T follicular helper cell (primary cell): ENCODE measurements around the gene SHH.
A peak's percentile ranks its signal among the peaks of the same experiment; 100 is the strongest.
"Not testable (repeated sequence)": the region's sequence is repeated elsewhere in the genome, so short reads cannot be mapped to it uniquely, and the experiment has no call there.

Experiments used
- DNase-seq: peaks from one replicate; pipeline ENCODE4 v3.0.0-alpha.2; 2020; ENCODE audit warnings: low read depth

The SHH gene

DNA sequence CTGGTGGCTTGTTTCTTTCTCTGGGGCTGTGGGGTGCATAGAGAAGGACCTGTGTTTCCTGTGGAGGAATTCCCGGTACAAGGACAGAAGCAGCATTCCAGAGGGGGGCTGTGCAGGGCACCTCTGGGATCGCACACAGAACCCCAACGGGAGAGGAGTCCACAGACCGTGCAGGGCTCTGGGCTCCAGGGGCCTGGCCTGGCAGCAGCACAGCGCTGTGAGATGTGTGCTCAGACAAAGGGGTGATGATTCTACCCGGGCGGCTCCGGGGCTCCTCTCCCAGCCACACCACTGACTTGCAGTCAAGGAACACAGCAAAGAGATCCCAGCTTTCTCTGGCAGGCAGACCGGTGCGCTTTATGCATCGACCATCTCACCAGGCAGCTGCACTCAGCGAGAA lies 6.9 kb upstream of the SHH start:
- DNase-seq: no peak

DNA sequence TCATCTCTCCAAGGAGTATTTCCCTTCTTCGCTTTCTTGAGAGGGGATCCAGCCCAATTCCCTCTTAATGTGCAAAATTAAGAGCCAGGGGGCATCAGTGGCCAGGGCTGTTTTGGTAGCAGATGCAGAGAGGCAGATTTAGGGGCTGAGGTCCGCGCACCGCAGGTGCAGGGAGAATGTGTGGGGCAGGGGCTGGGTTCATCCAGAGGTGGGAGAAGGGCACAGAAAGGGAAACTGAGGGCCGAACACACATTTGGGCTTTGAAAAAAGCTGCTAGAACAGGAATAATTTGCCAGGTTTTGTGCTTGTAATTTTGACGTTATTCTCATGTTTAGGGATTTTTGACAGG lies 6.5 kb upstream of the SHH start:
- no peak for DNase-seq

DNA sequence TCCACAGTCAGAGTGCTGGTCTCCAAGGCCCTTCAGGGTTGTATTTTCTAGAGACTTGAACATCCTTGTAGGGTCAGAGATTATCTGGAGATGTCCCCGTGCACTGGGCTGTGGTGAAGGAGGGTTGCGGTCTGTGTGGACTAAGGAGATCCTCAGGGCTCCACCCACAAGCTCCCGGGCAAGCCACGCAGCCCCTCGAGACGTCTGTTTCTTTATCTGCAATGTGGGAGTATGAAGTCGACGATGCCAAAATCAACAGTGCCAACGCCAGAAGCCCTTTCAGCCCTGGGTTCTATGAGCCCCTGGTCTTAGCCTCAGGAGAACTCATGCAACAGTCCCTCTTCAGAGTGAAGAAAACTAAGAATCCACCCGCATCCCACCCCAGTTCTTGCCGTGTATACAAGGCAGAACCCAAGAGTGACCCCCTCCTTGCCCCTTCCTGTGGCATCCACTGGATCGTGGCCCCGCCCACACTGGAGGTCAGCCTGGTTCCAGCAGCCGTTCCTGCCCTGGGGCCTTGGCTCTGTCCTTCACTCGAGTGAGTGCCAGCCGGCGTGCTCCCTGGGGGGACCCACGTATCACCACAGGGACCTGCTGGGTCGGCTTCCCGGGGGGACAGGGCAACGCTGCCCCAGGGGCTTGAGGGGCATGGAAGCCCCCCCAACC lies 6.0 kb upstream of the SHH start:
- no peak for DNase-seq

DNA sequence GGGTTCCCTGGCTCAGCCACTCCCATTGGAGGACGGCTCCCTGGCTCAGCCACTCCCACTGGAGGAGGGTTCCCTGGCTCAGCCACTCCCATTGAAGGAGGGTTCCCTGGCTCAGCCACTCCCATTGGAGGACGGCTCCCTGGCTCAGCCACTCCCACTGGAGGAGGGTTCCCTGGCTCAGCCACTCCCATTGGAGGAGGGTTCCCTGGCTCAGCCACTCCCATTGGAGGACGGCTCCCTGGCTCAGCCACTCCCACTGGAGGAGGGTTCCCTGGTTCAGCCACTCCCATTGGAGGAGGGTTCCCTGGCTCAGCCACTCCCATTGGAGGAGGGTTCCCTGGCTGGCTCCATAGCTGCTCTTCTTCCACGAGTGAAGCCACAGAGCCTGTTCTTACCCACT lies 5.3 kb upstream of the SHH start:
- DNase-seq: not testable (repeated sequence)

DNA sequence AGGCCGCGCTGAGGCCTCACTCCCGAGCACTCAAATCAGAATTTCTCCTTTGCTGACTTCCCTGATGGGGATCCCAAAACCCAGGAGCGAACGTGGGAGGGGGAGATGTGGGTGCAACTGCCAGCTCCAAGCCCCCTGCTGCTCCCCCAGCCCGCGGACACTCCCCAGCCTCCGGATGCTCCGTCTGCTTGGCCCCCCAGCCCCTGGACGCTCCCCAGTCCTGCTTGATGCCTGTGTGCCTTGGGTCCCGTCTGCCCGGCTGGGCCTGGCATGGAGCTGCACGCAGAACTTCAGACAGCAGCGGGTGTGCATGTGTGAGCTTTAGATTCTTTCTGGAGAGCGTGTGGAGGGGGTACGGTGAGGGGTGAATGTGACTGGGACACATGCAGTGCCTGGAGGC lies 4.7 kb upstream of the SHH start:
- no peak for DNase-seq

DNA sequence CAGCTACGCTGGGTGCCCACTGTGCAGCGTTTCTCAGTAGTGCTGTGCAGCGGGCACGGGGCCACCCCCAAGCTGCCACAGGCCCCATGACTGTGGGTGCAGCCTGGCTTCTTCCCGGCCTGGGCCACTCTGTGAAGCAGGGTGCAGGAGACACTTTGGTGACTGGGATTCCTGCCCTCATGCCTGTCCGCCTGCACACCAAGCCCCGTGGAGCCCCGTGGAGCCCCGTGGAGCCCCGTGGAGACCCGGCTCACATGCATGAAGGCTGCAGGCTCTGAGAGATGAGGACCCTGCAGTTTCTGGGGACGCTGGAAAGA lies 3.9 kb upstream of the SHH start:
- no peak for DNase-seq

DNA sequence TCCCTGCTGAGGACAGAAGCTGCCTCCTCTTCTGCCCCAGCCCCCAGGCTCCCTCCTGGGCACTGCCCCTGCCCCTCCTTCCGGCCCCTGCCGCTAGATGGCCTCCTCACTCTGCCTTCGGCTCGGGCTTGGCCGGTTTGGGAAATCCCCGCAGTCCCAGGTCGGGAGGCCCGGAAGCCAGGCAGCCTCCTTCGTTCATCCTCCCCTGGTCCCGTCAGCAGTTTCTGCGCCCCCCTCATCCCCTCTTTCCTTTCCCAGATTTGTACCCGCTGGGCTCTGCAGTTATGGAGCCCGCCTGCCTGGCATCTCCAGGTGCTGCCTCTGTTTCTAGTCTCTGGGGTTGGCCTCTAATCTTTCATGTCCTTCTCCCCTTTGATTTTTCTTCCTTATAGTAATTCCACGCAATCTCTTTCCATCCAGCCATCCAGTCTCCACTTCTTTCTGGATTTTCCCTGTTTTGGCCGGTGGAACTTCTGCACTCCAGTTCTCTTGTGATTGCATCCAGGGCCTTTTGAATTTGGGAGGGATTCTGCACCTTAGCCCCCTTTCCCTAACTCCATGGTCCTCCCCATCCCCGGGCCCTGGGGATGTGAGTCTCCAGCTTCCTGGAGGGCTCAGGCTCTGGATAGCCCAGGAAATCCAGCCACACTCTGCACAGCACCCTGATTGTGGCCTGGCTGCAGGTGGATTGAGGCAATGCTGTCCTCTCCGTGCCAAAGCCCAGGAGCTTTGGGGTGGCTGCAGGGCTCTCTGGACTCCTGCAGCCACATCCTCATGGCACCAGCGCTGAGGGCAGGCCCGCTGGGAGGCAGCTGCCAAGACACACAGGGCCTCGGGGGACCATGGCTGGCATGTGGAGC lies 3.3 kb upstream of the SHH start:
- peak; percentile 15 for DNase-seq

DNA sequence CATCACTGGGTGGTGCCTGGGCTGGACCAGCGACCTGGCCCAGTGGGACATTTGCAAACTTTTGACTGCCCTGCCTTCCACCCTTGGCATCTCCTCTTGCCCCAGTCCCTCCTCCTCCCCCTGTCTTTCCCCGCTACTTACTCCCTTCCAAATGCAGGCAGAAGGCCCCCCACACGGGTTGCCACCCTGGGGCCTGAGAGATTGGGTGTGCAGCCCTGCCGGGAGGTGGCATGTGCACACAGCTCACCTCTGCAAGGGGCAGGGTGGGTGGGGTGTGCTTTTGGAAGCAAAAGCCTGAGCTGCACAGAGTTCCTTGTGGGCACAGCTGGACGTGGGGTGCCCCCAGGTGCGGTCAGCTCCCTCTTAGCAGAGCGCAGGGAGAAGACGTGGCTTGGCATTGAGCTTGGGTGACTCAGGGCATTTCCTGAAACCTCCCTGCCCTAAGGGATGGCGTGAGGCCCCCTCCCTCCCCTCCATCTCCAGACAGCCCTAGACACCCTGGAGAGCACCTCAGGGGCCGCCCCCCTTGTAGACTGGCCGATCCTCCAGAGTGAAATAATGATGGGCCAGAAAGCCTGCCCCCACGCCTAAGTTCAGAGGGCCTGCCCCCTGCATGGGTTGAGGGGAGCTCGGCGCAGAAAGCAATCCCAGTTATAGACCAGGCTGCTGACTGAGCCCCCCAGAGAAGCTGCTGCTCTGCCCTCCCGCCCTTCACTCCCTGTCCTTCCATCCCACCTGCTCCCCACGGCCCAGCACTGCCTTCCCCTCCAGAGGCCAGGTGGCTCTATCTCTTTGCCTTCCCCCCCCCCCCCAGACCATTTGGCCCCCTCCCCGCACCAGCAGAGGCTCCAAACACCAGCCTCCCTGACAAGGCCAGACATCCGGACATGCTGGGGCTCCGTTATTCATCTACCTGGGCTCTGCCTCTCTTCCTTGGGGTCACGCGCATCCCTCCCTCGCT lies 2.3 kb upstream of the SHH start:
- no peak for DNase-seq

DNA sequence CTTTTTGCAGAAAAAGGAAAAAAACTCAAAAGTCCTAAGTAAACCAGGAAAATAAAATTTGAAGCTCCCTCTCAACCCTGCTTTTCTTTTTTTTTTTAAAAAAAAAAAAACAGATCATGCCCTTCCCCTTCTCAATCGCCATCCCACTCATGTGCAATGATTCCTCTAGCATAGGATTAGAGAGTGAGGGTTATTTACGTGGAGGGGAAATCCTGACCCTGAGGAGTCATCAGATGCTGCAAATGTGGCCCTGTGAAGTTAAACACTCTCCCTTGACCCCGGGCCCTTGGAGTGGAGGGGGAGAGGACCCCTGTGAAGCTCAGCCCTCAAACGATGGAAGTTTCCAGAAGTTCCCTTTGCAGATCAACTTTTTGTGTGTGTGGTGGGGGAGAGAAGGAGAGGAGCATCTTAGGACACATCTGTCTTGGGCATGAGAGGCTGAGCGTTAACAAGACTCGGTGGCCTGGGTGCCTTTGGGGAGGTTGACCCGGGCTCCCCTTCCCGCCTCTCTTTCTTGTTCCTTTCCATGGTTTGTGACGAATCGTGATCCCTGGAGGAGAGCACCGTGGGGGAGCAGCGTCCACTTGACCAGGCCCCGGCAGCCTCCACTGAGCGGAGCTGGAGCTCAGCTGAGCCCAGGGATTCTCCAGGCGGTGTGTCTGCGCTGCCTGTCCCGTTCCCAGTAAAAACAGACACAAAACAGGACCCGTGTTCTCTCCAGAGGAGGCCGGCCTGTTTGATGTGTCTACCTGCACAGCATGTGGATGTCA lies 1.5 kb upstream of the SHH start:
- DNase-seq: no peak

DNA sequence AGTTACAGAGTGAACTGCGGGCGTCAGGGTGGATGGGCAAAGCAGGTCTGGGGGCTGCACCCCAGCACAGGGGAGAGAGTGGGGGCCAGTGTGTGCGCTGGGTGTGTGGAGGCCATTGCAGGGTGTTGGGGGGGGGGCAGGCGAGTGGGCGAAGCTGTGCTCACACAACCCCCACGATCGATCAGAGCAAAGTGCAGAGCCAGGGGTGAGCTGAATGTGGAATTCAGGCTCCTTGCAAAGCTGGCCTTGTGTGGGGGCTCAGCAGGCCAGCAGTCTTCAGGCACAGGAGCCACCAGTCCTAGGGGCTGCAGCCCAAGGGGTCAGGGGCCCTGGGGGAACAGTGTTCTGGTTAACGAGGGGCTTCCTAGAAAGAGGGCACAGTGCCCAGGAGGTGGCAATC lies 862 bp upstream of the SHH start:
- no peak for DNase-seq

DNA sequence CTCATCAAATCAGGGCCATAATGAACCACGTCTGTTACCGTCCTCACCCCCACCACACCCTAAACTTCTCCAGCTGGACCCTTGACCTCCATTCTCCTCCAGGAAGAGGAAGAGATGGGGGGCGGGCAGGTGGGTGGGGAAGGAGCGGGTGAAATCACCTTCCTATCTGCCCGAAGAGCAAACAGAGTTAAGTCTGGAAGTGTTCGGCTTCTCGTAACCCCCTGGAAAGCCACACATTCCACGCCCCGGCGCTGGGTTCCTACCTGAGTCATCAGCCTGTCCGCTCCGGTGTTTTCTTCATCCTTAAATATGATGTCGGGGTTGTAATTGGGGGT lies 736 bp downstream of the SHH start:
- no peak for DNase-seq

DNA sequence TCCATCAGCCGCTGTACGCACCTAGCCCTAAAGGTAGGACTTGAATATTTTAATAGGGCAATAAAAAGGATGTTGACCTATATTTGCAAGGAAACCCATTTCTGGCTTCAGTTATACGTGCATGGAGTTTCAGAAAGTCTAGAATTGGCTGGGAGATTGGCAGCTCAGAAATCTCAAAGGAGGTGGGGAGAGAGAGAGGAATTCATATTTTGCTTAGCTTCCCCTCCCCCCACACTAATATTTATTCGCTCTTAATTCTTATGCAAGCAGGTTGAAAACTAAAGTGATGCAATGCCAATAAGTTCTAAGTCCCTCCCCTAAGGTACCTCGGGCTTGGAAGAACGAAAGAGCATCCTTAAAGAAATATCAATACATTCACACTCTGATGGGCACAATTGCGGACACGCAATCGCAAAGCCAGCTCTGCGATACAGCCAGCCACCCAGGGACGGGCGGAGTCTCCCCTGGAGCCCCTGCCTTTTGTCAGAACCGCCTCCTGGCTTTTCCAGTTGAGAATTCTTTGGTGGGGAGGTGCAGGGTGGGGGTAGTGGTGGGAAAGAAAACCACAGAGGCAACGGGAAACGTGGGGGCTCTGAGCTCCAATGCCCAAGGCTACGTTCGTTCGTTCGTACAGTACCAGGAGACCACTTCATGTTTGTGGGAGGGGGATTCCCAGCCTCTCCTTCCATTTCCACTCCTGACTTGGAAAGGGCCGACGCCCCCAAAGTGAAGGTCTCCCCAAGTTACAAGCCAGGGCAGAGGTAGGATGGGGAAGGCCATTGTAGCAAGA lies 1.3 kb downstream of the SHH start:
- DNase-seq: no peak

DNA sequence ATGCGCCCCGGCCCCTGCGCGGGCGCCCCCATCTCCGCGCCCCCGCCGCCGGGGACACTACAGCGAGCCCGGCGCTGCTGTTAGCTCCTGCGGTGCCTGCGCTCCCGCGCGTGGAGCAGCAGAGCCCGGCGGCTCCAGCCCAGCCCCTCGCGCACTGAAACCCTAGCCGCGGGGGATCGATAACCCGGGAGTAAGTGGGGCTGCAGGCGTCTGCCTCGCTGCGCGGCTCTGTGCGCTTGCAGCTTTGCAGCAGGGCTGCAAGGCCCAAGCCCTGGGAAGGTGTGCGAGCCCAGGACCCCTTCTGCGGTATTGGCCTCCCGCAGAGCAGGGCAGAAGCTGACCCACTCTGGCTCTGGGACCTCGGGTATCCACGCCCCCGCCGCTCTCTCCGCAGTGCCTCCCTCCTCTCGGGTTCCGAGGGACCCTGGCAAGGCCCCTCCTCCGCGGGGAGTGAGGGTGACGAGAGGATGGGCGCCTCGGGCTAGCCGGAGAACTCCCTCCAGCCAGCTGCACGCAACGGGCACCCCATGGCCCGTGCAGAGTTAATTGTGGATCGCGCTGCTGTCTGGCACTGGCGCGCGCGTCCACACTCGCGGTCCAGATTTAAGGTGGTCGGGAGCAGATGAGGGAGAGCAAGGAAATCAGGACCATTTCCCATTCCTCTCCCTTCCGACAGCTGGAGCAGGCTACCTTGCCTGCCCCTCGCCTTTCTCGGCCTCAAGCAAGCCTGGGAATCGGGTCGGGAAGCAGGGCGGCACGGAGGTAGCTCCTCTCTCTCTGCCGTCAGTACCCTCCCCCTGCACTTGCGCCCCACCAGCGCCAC lies 2.1 kb downstream of the SHH start:
- DNase-seq: no peak

DNA sequence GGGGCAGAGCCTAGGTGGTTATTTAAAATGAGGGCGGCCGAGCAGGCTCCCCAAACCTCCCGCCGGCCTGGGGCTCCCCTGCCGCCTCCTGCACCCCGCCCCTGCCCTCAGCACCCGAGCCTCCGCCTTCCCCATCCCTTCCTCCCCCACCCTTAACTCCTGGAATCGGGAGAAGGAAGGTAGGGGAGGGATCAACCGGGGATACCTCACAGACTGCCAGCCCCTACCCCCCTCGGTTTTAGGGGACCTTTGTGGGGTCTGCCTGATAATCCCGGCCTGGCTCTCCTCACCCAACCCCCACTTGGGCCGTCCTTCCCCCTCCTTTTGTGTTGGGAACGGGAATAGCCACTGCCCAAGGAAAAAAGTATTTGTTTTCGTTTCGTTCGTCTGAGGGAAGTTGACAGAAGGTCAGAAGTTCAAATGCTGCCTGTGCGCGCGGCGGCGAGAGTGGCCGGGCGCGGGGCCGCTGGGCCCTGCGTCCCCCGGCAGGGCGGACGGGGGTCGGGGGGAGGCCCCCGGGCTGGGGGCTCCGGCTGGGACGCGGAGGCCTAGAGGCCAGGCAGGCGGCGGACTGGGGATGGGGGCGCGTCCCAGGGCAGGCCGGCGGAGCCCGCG lies 2.8 kb downstream of the SHH start:
- DNase-seq: no peak

DNA sequence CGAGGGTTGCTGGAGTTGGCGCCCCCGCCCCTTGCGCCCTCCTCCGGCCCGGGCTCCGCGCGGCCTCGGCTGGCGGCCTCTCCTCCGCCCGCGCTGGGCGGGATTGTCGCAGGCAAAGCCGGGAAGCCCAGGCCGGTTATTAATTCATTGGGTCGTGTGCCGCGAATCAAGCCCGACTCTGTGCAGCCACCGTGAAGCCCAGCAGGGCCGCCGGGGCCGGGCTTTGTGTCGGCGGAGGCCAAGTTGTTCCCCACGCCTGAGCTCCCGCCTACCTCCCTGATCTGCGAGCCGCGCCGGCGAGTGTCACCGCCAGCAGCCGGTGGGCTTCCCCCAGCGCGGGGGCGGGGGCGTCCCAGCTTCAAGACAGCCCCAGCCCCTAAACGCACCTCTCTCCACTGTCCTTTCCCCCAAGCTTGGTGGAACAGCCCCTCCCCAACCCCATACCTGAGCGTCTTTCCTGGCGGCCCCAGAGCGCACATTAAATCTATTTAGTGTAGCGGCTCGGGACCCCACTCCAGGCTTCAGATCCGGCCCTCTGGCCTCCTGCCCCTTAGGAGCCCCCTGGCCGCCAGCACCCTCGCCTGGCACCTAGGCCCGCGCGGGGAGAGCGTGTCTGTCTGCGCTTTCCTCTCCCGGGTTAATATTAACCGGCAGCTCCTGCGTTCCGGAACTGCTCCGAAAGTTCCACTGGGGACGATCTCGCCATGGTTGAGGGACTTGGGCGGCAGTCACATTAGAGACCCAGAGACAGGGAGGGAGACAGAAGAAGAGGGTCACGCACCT lies 3.5 kb downstream of the SHH start:
- DNase-seq: no peak

DNA sequence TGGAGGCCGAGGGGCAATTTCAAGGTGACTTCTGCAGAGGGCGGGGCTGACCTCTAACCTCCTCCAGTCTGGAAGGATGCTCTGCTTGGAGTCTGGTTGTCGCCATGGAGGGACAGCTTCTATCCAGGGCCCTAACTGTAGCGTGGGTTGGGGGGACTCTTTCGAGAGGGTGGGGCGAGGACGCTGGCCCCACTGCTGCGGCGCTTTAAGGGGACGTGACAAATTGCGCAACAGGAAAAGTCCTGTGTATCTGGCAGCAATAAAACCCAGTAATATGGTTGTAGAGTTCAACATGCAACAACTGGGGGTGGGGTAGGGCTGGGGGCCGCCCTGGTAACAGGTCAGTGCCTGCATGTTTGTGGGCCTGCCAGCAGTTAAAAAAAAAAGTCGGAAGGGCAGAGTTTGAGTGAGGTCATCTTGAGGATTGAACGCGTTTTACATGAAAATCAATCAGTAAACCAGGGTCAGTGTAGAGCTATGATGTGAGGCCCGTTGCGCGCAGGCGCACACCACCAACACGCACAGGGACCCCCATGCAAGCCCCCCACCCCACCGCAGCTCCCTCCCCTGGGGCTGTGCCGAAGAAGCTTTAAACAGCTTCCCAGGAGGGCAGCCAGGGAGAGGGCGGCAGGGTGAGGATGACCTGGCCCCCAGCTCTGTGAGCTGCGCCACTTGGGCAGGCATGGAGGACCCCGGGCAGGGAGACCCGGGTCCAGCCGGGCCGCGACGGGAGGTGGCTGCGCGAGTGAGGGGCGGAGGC lies 4.3 kb downstream of the SHH start:
- DNase-seq: no peak

DNA sequence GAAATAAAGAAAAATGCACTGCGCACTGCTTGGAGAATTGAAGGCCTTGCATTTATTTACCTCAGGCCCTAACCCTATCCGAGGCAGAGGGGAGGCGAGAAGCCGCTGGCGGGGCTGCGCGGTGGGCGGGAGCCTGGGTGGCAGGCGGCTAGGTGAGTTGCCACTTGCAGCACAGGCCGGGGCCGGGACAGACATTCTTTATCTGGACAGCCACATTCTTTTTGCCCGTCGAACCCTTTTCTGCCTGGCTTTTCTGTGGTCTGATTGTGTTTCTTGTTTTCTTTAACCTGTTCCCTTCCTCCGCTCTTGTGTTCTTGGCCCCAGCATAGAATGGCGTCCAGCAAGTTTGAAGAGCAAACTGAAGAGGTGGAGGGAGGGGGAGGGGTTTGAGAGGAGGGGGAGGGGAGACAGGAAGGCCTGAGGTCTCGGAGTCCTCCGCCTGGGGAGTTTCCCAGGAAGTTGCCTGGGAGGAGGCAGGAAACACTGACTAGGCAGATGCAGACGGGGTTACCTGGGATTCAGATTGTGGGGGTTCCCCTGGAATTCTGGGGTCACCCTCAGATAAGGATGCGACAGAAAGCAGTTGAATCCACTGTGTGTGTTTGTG lies 5.1 kb downstream of the SHH start:
- DNase-seq: no peak
